Liver (tissue), 9 donors: Measurements from ENCODE around the gene PGBD5. TPM values are rescaled to one million over a fixed set of nuclear protein-coding genes. Genes with fewer than 3 reads are reported as not detected.

Experiments used
- DNase-seq: peaks from one replicate; pipeline ENCODE4 v3.0.0-alpha.2; 2017; ENCODE audit warnings: low spot score
- H3K27ac ChIP-seq, 2 donors: one replicate each; pipeline ENCODE4 v1.7.0; 2013; ENCODE audit warnings: inconsistent platforms in 2 of 2, low read length in 2 of 2, control low read depth in 1 of 2, low read depth in 1 of 2, mild to moderate bottlenecking in 1 of 2
- H3K27me3 ChIP-seq, 4 donors: one replicate each; pipeline versions ENCODE4 v1.6.1 to v1.7.0; 2013; ENCODE audit warnings: low read length in 3 of 4, inconsistent platforms in 1 of 4, mild to moderate bottlenecking in 1 of 4, moderate library complexity in 1 of 4; ENCODE audit not compliant: control insufficient read depth in 4 of 4, insufficient read depth in 4 of 4
- H3K36me3 ChIP-seq, 4 donors: one replicate each; pipeline versions ENCODE4 v1.6.1 to v1.7.0; 2013; ENCODE audit warnings: low read length in 3 of 4, mild to moderate bottlenecking in 3 of 4, low read depth in 1 of 4, moderate library complexity in 1 of 4; ENCODE audit not compliant: control insufficient read depth in 4 of 4, insufficient read depth in 3 of 4
- H3K4me1 ChIP-seq, 4 donors: one replicate each; pipeline versions ENCODE4 v1.6.1 to v1.7.0; 2013; ENCODE audit warnings: low read length in 3 of 4, mild to moderate bottlenecking in 3 of 4, moderate library complexity in 1 of 4; ENCODE audit not compliant: control insufficient read depth in 4 of 4, insufficient read depth in 4 of 4
- H3K4me3 ChIP-seq, 3 donors: one replicate each; pipeline versions ENCODE4 v1.6.1 to v1.7.0; 2013; ENCODE audit warnings: low read length in 3 of 3, control low read depth in 1 of 3, low read depth in 1 of 3, mild to moderate bottlenecking in 1 of 3
- H3K9ac ChIP-seq, 2 donors: one replicate each; pipeline ENCODE4 v1.7.0; 2013; ENCODE audit warnings: low read length in 2 of 2, mild to moderate bottlenecking in 2 of 2, moderate library complexity in 2 of 2, control low read depth in 1 of 2, low read depth in 1 of 2
- H3K9me3 ChIP-seq, 4 donors: one replicate each; pipeline versions ENCODE4 v1.6.1 to v1.7.0; 2013; ENCODE audit warnings: low read length in 3 of 4; ENCODE audit not compliant: control insufficient read depth in 4 of 4
- ATF3 ChIP-seq: IDR thresholded peaks from 2 replicates; pipeline ENCODE4 v1.6.1; 2016; ENCODE audit warnings: antibody characterized with exemption
- CTCF ChIP-seq: fragments of 150-350 bp; IDR thresholded peaks from 2 replicates; pipeline ENCODE4 v1.5.1; 2017; ENCODE audit warnings: improper control_type of control experiment, low read depth, low read length; ENCODE audit not compliant: missing input control
- EGR1 ChIP-seq, 2 donors: IDR thresholded peaks; 2 replicates each; pipeline ENCODE4 v1.6.1; 2016 to 2018; ENCODE audit warnings: antibody characterized with exemption in 2 of 2, low read depth in 2 of 2
- FOXA1 ChIP-seq: IDR thresholded peaks from 2 replicates; pipeline ENCODE4 v1.6.1; 2016; ENCODE audit warnings: antibody characterized with exemption
- FOXA2 ChIP-seq: IDR thresholded peaks from 2 replicates; pipeline ENCODE4 v1.6.1; 2016; ENCODE audit warnings: antibody characterized with exemption
- GABPA ChIP-seq, 2 donors: IDR thresholded peaks in 1 of 2; conservative IDR thresholded peaks in 1 of 2; 2 replicates each; pipeline ENCODE4 v1.6.1; 2016; ENCODE audit warnings: antibody characterized with exemption in 2 of 2, mild to moderate bottlenecking in 1 of 2, moderate library complexity in 1 of 2
- HNF4G ChIP-seq: IDR thresholded peaks from 2 replicates; pipeline ENCODE4 v1.6.1; 2016; ENCODE audit warnings: antibody characterized with exemption
- JUND ChIP-seq, 2 donors: IDR thresholded peaks; 2 replicates each; pipeline ENCODE4 v1.6.1; 2016; ENCODE audit warnings: antibody characterized with exemption in 2 of 2
- NR2F2 ChIP-seq: IDR thresholded peaks from 2 replicates; pipeline ENCODE4 v1.6.1; 2016; ENCODE audit warnings: antibody characterized with exemption
- RAD21 ChIP-seq, 2 donors: IDR thresholded peaks; 2 replicates each; pipeline ENCODE4 v1.6.1; 2016; ENCODE audit warnings: antibody characterized with exemption in 2 of 2, mild to moderate bottlenecking in 2 of 2
- REST ChIP-seq: IDR thresholded peaks from 2 replicates; pipeline ENCODE4 v1.6.1; 2016; ENCODE audit warnings: antibody characterized with exemption, mild to moderate bottlenecking
- RXRA ChIP-seq, 2 donors: IDR thresholded peaks; 2 replicates each; pipeline ENCODE4 v1.6.1; 2017 to 2018; ENCODE audit warnings: antibody characterized with exemption in 2 of 2, mild to moderate bottlenecking in 1 of 2
- SP1 ChIP-seq: IDR thresholded peaks from 2 replicates; pipeline ENCODE4 v1.6.1; 2018; ENCODE audit warnings: antibody characterized with exemption, mild to moderate bottlenecking
- TAF1 ChIP-seq: conservative IDR thresholded peaks from 2 replicates; pipeline ENCODE4 v1.6.1; 2016; ENCODE audit warnings: antibody characterized with exemption, mild to moderate bottlenecking
- ZBTB33 ChIP-seq: IDR thresholded peaks from 2 replicates; pipeline ENCODE4 v1.6.1; 2016; ENCODE audit warnings: antibody characterized with exemption
- WGBS: extraction: QIAGEN DNeasy Blood & Tissue Kit; methylation state at CpG from one replicate; pipeline ENCODE4 v1.1.7; 2013; 5-methylcytosine and 5-hydroxymethylcytosine counted together
- polyA plus RNA-seq, 2 donors: library from polyadenylated mRNA; stranded (reverse) in 1 of 2; unstranded in 1 of 2; fragments of 200-250 nt in 1 of 2; fragments of >200 nt in 1 of 2; fragmentation: Nextera tagmentation in 1 of 2; extraction: Ambion mirVana in 1 of 2; gene quantifications; one replicate each; pipeline versions ENCODE4 v1.2.1 to v1.2.3, GENCODE V29; 2013 to 2015
- total RNA-seq, 2 donors: library from RNA; depleted of rRNA; stranded (reverse); fragments of >200 nt; gene quantifications; one replicate each; pipeline ENCODE4 v1.2.3, GENCODE V29; 2014
- donor health status: healthy.
- donor health status: healthy.
- donor health status: healthy.
- donor health status: healthy.
- donor health status: healthy.

The PGBD5 gene
- total and polyA plus RNA-seq, 4 donors, result 0.88 to 5.4 (median 2.7) TPM

- 95% methylated on average over 5 of the region's 5 CpGs for WGBS
- peaks cover 0 to 10% (median 7%) of the 10 kb centered on the region in 4 donors for H3K4me1 ChIP-seq
- no peaks in the 10 kb centered on the region for H3K27me3 ChIP-seq
- H3K27ac ChIP-seq, result no peak overlapping the region
- H3K9me3 ChIP-seq, result peaks cover 0 to 8% (median 3%) of the 10 kb centered on the region in 4 donors
- no peak overlapping the region for H3K4me3 ChIP-seq
- H3K9ac ChIP-seq, result no peak overlapping the region
- no peak for TF ChIP-seq HNF4G
- no peak for TF ChIP-seq ATF3
- no peak for TF ChIP-seq CTCF
- TF ChIP-seq FOXA2, result no peak
- no peak for DNase-seq
- H3K36me3 ChIP-seq, result no peaks in the 10 kb centered on the region
Measured at GRCh38 chr1:230383425-230383824, 42.7 kb downstream of the PGBD5 start.

- H3K9me3 ChIP-seq, result peaks cover 0 to 8% (median 3%) of the 10 kb centered on the region in 4 donors
- no peak for DNase-seq
- no peak overlapping the region for H3K9ac ChIP-seq
- 80% methylated on average over 7 of the region's 7 CpGs for WGBS
- TF ChIP-seq ZBTB33 (no peak), EGR1 (IDR thresholded peaks at IDR 0.05; ENCODE audit: low read depth in 2 of 2) (no peak), RAD21 (IDR thresholded peaks at IDR 0.05) (no peak), JUND (IDR thresholded peaks at IDR 0.05) (no peak), RXRA (IDR thresholded peaks at IDR 0.05) (no peak), HNF4G (no peak), GABPA (IDR thresholded peaks at IDR 0.05 in 1 of 2, conservative IDR thresholded peaks at IDR 0.05 in 1 of 2) (no peak), FOXA2 (no peak), TAF1 (no peak), NR2F2 (no peak), FOXA1 (no peak), SP1 (no peak), REST (no peak)
- no peak overlapping the region for H3K27ac ChIP-seq
- no peak overlapping the region for H3K4me3 ChIP-seq
- no peaks in the 10 kb centered on the region for H3K27me3 ChIP-seq
- H3K4me1 ChIP-seq, result peaks cover 0 to 10% (median 7%) of the 10 kb centered on the region in 4 donors
- H3K36me3 ChIP-seq, result no peaks in the 10 kb centered on the region
Measured at GRCh38 chr1:230382001-230382491, 44.1 kb downstream of the PGBD5 start.
